ENCODE data around the gene CRB1.

DNA sequence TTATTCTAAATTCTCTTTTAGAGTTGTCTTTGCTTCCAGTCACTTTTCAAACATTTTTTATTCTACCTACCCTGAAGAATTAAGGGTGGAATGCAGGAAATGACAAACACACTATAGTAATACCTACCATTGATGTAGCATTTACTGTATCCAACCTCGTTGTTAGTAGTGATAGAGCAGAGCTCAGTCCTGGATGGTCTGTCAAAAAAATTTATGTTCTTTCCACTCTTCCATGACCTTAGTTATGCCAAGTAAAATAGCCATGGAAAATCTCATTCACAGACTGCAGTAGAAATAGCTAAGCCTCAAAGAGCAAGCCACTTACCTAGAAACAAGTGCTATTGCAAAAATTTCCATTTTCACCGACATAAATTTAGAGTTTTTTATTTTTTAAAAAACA lies 74.6 kb downstream of the CRB1 start:
- TF ChIP-seq POLR2A (IDR thresholded peaks at IDR 0.05) = no peak
- TF ChIP-seq, protein P1, sequence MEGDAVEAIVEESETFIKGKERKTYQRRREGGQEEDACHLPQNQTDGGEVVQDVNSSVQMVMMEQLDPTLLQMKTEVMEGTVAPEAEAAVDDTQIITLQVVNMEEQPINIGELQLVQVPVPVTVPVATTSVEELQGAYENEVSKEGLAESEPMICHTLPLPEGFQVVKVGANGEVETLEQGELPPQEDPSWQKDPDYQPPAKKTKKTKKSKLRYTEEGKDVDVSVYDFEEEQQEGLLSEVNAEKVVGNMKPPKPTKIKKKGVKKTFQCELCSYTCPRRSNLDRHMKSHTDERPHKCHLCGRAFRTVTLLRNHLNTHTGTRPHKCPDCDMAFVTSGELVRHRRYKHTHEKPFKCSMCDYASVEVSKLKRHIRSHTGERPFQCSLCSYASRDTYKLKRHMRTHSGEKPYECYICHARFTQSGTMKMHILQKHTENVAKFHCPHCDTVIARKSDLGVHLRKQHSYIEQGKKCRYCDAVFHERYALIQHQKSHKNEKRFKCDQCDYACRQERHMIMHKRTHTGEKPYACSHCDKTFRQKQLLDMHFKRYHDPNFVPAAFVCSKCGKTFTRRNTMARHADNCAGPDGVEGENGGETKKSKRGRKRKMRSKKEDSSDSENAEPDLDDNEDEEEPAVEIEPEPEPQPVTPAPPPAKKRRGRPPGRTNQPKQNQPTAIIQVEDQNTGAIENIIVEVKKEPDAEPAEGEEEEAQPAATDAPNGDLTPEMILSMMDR (IDR thresholded peaks at IDR 0.05) = no peak
- TF ChIP-seq POLR2AphosphoS5 (IDR thresholded peaks at IDR 0.05) = no peak
- no peak for TF ChIP-seq EP300 (IDR thresholded peaks at IDR 0.05)

Measured in sigmoid colon (tissue), 4 donors.